OCI-LY3 (cell line): ENCODE measurements around the gene DNMT3A.

Experiments used
- EZH2phosphoT487 ChIP-seq: fragments of 200-600 bp; shearing (Covaris generic); IDR thresholded peaks from 2 replicates; pipeline ENCODE4 v1.6.1; 2018; ENCODE audit warnings: antibody characterized with exemption, mixed run types, low read depth
- TF ChIP-seq, protein P1 (sequence below): fragments of 200-600, 300-600 bp; sonication (generic); IDR thresholded peaks from 2 replicates; pipeline ENCODE4 v1.5.1; 2014; ENCODE audit warnings: antibody characterized with exemption, low read length, low read depth

DNA sequence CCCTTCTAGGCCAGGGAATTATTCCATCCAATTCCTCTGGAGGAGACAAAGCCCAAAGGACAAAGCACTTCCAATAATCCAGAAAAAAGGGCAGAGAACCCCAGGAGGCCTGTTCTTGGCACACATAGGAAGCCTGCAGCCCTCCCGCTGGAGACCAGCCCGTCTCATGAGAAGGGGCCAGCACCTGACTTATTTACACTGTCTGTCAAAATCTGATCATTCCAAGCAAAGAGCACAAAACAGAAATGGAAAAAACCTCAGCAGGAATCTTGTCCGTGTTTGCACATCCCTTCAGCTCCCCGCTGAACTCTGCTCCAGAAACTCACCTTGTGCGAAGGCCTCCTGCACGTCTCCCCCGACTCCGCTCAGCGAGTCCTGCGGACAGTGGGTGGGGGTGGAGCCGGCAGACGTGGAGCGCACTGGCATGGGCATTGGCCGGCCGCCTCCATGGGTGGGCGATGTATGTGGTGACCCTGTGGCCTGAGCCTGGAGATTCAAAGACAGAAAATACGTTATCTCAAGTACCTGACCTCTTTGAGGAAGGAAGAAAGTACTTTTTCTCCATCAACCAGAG lies 46.2 kb upstream of the DNMT3A start:
- TF ChIP-seq, protein P1, sequence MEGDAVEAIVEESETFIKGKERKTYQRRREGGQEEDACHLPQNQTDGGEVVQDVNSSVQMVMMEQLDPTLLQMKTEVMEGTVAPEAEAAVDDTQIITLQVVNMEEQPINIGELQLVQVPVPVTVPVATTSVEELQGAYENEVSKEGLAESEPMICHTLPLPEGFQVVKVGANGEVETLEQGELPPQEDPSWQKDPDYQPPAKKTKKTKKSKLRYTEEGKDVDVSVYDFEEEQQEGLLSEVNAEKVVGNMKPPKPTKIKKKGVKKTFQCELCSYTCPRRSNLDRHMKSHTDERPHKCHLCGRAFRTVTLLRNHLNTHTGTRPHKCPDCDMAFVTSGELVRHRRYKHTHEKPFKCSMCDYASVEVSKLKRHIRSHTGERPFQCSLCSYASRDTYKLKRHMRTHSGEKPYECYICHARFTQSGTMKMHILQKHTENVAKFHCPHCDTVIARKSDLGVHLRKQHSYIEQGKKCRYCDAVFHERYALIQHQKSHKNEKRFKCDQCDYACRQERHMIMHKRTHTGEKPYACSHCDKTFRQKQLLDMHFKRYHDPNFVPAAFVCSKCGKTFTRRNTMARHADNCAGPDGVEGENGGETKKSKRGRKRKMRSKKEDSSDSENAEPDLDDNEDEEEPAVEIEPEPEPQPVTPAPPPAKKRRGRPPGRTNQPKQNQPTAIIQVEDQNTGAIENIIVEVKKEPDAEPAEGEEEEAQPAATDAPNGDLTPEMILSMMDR = no peak
- TF ChIP-seq EZH2phosphoT487 = no peak
